H1 (cell line): ENCODE measurements around the gene FAM13C. TPM values are rescaled to one million over a fixed set of nuclear protein-coding genes. Genes with fewer than 3 reads are reported as not detected.

ENCODE experiments used
- CTCF ChIA-PET: fragments of 300-600 bp; sonication (Branson Sonifier 250); formaldehyde crosslinking; loops from one replicate; lab custom pipeline; 2021; ENCODE audit not compliant: partially characterized antibody; lab: Charles Lee
- POLR2A ChIA-PET: fragments of 300-600 bp; sonication (Branson Sonifier 250); formaldehyde crosslinking; loops from one replicate; lab custom pipeline; 2021; ENCODE audit warnings: inconsistent platforms; ENCODE audit not compliant: partially characterized antibody; lab: Charles Lee
- DNase-seq, 2 experiments: peaks; one replicate each; pipeline versions ENCODE4 v3.0.0 to v3.0.0-alpha.2; 2010 to 2022; ENCODE audit warnings: low spot score in 2 of 2, low read depth in 1 of 2, mixed read lengths in 1 of 2
- FAIRE-seq: peaks from 2 replicates; lab custom pipeline; 2011; peaks lifted over from hg19 to GRCh38; lab: Jason Lieb, UNC
- H2AFZ ChIP-seq: 2 replicates; pipeline ENCODE4 v1.8.1; 2012; ENCODE audit warnings: low read length, inconsistent platforms
- H2AK5ac ChIP-seq: 2 replicates; pipeline ENCODE4 v1.6.1; 2013; ENCODE audit warnings: low read depth, low read length
- H2BK120ac ChIP-seq: replicated peaks from 2 replicates; pipeline ENCODE3; 2013; ENCODE audit warnings: low read depth, low read length, inconsistent platforms
- H2BK12ac ChIP-seq: 2 replicates; pipeline ENCODE4 v1.6.1; 2013; ENCODE audit warnings: low read depth, low read length
- H2BK15ac ChIP-seq: 2 replicates; pipeline ENCODE4 v1.6.1; 2013; ENCODE audit warnings: low read length
- H2BK20ac ChIP-seq: 2 replicates; pipeline ENCODE4 v1.6.1; 2013; ENCODE audit warnings: low read length
- H2BK5ac ChIP-seq: 2 replicates; pipeline ENCODE4 v1.6.1; 2013; ENCODE audit warnings: low read depth, low read length
- H3K14ac ChIP-seq: 2 replicates; pipeline ENCODE4 v1.6.1; 2013; ENCODE audit warnings: inconsistent platforms; ENCODE audit not compliant: insufficient read length
- H3K18ac ChIP-seq: 2 replicates; pipeline ENCODE4 v1.6.1; 2013; ENCODE audit warnings: low read length; ENCODE audit errors: extremely low read depth
- H3K23ac ChIP-seq: 2 replicates; pipeline ENCODE4 v1.6.1; 2013; ENCODE audit warnings: inconsistent platforms; ENCODE audit not compliant: insufficient read length
- H3K23me2 ChIP-seq: 2 replicates; pipeline ENCODE4 v1.6.1; 2013; ENCODE audit warnings: low read depth, low read length
- H3K27ac ChIP-seq: 2 replicates; pipeline ENCODE4 v1.6.1; 2011; ENCODE audit warnings: low read depth, low read length, inconsistent platforms
- H3K27me3 ChIP-seq, 4 experiments: replicated peaks in 1 of 4; 1 replicate in 1 of 4; 2 replicates in 3 of 4; pipeline versions ENCODE4 v1.6.1 to v1.8.1; 2011 to 2013; ENCODE audit warnings: low read length in 3 of 4, mild to moderate bottlenecking in 3 of 4, inconsistent platforms in 2 of 4, mixed read lengths in 2 of 4, moderate library complexity in 1 of 4; ENCODE audit not compliant: control insufficient read depth in 3 of 4, insufficient read depth in 3 of 4; ENCODE audit errors: extremely low read depth in 1 of 4
- H3K36me3 ChIP-seq, 4 experiments: 2 replicates each; pipeline versions ENCODE4 v1.6.1 to v1.8.1; 2011 to 2013; ENCODE audit warnings: mild to moderate bottlenecking in 4 of 4, low read length in 3 of 4, moderate library complexity in 2 of 4, control low read depth in 1 of 4, inconsistent platforms in 1 of 4; ENCODE audit not compliant: insufficient read depth in 4 of 4, control insufficient read depth in 2 of 4
- H3K4ac ChIP-seq: replicated peaks from 2 replicates; pipeline ENCODE3; 2013; ENCODE audit warnings: low read length, low read depth, mixed read lengths, inconsistent platforms; ENCODE audit not compliant: insufficient read length
- H3K4me1 ChIP-seq, 4 experiments: replicated peaks in 1 of 4; 1 replicate in 1 of 4; 2 replicates in 3 of 4; pipeline versions ENCODE4 v1.6.1 to v1.8.1; 2011 to 2013; ENCODE audit warnings: low read length in 3 of 4, inconsistent platforms in 2 of 4, mixed read lengths in 1 of 4; ENCODE audit not compliant: insufficient read depth in 4 of 4, control insufficient read depth in 3 of 4
- H3K4me2 ChIP-seq, 2 experiments: 2 replicates each; pipeline versions ENCODE4 v1.6.1 to v1.8.1; 2011 to 2013; ENCODE audit warnings: low read depth in 2 of 2, low read length in 2 of 2, control low read depth in 1 of 2, inconsistent platforms in 1 of 2, mild to moderate bottlenecking in 1 of 2; ENCODE audit not compliant: insufficient read depth in 1 of 2
- H3K4me3 ChIP-seq, 4 experiments: fragments of 200-600, 300-600 bp in 1 of 4; sonication (generic), shearing (Covaris generic), sonication (Bioruptor Twin) in 1 of 4; 2 replicates each; pipeline versions ENCODE4 v1.5.1 to v1.8.1; 2011 to 2016; ENCODE audit warnings: low read length in 4 of 4, low read depth in 3 of 4, control low read depth in 2 of 4, inconsistent platforms in 2 of 4, mild to moderate bottlenecking in 2 of 4, mixed read lengths in 1 of 4, moderate library complexity in 1 of 4; ENCODE audit not compliant: insufficient read depth in 2 of 4; ENCODE audit errors: extremely low read depth in 1 of 4
- H3K56ac ChIP-seq: replicated peaks from 2 replicates; pipeline ENCODE3; 2013; ENCODE audit warnings: low read depth, mild to moderate bottlenecking, mixed read lengths, low read length, inconsistent platforms; ENCODE audit not compliant: insufficient read length
- H3K79me1 ChIP-seq: 2 replicates; pipeline ENCODE4 v1.6.1; 2013; ENCODE audit warnings: low read depth, low read length, control low read depth
- H3K79me2 ChIP-seq, 2 experiments: 2 replicates each; pipeline versions ENCODE4 v1.6.1 to v1.8.1; 2012 to 2013; ENCODE audit warnings: low read length in 2 of 2, mild to moderate bottlenecking in 2 of 2, inconsistent platforms in 1 of 2; ENCODE audit not compliant: insufficient read depth in 2 of 2, control insufficient read depth in 1 of 2
- H3K9ac ChIP-seq, 4 experiments: replicated peaks in 1 of 4; 1 replicate in 1 of 4; 2 replicates in 3 of 4; pipeline versions ENCODE4 v1.6.1 to v1.8.1; 2011 to 2013; ENCODE audit warnings: low read depth in 3 of 4, low read length in 3 of 4, control low read depth in 2 of 4, mild to moderate bottlenecking in 2 of 4, moderate library complexity in 2 of 4, inconsistent platforms in 1 of 4; ENCODE audit errors: extremely low read depth in 1 of 4
- H3K9me3 ChIP-seq, 2 experiments: 2 replicates each; pipeline versions ENCODE4 v1.6.1 to v1.8.1; 2012 to 2013; ENCODE audit warnings: mild to moderate bottlenecking in 2 of 2, moderate library complexity in 2 of 2, control low read depth in 1 of 2, inconsistent platforms in 1 of 2, low read depth in 1 of 2, low read length in 1 of 2, mixed read lengths in 1 of 2; ENCODE audit not compliant: insufficient read depth in 2 of 2
- H4K20me1 ChIP-seq, 2 experiments: replicated peaks in 1 of 2; 2 replicates each; pipeline versions ENCODE3 to v1.8.1; 2011 to 2013; ENCODE audit warnings: inconsistent platforms in 2 of 2, low read length in 2 of 2, mild to moderate bottlenecking in 1 of 2; ENCODE audit not compliant: insufficient read depth in 2 of 2, control insufficient read depth in 1 of 2
- H4K5ac ChIP-seq: 2 replicates; pipeline ENCODE4 v1.6.1; 2013; ENCODE audit warnings: low read length, low read depth, mixed read lengths, inconsistent platforms; ENCODE audit not compliant: insufficient read length
- H4K8ac ChIP-seq: 2 replicates; pipeline ENCODE4 v1.8.0; 2013; ENCODE audit warnings: mild to moderate bottlenecking, moderate library complexity, low read length, inconsistent platforms; ENCODE audit not compliant: insufficient read depth; ENCODE audit errors: extremely low read depth
- H4K91ac ChIP-seq: replicated peaks from 2 replicates; pipeline ENCODE3; 2013; ENCODE audit warnings: low read length, mixed read lengths, inconsistent platforms; ENCODE audit not compliant: insufficient read length
- BCL11A ChIP-seq, 2 experiments: IDR thresholded peaks; one replicate each; pipeline ENCODE4 v1.6.1; 2011; ENCODE audit warnings: low read depth in 2 of 2, low read length in 2 of 2, mild to moderate bottlenecking in 2 of 2
- BRCA1 ChIP-seq: IDR thresholded peaks from 2 replicates; pipeline ENCODE4 v1.6.1; 2012; ENCODE audit warnings: low read depth, low read length, improper control_type of control experiment
- EP300 ChIP-seq, 2 experiments: IDR thresholded peaks; 1 replicate in 1 of 2; 2 replicates in 1 of 2; pipeline ENCODE4 v1.6.1; 2011 to 2012; ENCODE audit warnings: low read depth in 2 of 2, low read length in 2 of 2, mild to moderate bottlenecking in 2 of 2, borderline replicate concordance in 1 of 2, inconsistent platforms in 1 of 2, moderate library complexity in 1 of 2
- EZH2 ChIP-seq: fragments of 200-600 bp; sonication (generic); IDR thresholded peaks from 2 replicates; pipeline ENCODE4 v1.7.1; 2012; ENCODE audit warnings: low read depth, mild to moderate bottlenecking, moderate library complexity, low read length, inconsistent platforms; ENCODE audit not compliant: severe bottlenecking
- GTF2F1 ChIP-seq: IDR thresholded peaks from 2 replicates; pipeline ENCODE4 v1.6.1; 2012; ENCODE audit warnings: low read depth, low read length, improper control_type of control experiment, borderline replicate concordance
- HDAC6 ChIP-seq: IDR thresholded peaks from one replicate; pipeline ENCODE4 v1.7.1; 2012; ENCODE audit warnings: low read depth, mild to moderate bottlenecking, inconsistent platforms, low read length, moderate library complexity
- KDM4A ChIP-seq: IDR thresholded peaks from one replicate; pipeline ENCODE4 v1.7.1; 2012; ENCODE audit warnings: low read depth, mild to moderate bottlenecking, moderate library complexity, low read length, inconsistent platforms; ENCODE audit not compliant: severe bottlenecking
- KDM5A ChIP-seq: fragments of 200-600 bp; IDR thresholded peaks from 2 replicates; pipeline ENCODE4 v1.7.1; 2012; ENCODE audit warnings: mild to moderate bottlenecking, low read length, inconsistent platforms, mixed read lengths
- MAX ChIP-seq: IDR thresholded peaks from 2 replicates; pipeline ENCODE4 v1.6.1; 2012; ENCODE audit warnings: inconsistent platforms
- SP1 ChIP-seq: IDR thresholded peaks from 2 replicates; pipeline ENCODE4 v1.6.1; 2011; ENCODE audit warnings: low read depth, low read length
- SP4 ChIP-seq: IDR thresholded peaks from 2 replicates; pipeline ENCODE4 v1.6.1; 2012; ENCODE audit warnings: low read length, inconsistent platforms
- SUZ12 ChIP-seq: fragments of 200-600 bp; sonication (generic); IDR thresholded peaks from 2 replicates; pipeline ENCODE4 v1.6.1; 2012; ENCODE audit warnings: mild to moderate bottlenecking, inconsistent platforms, low read length, moderate library complexity, mixed read lengths
- TAF7 ChIP-seq: optimal IDR thresholded peaks from 2 replicates; pipeline ENCODE3; 2011; ENCODE audit warnings: low read depth, mild to moderate bottlenecking, inconsistent platforms, low read length, moderate library complexity, borderline replicate concordance
- TBP ChIP-seq: IDR thresholded peaks from 2 replicates; pipeline ENCODE4 v1.6.1; 2011; ENCODE audit warnings: low read depth, low read length, improper control_type of control experiment
- TCF12 ChIP-seq: IDR thresholded peaks from 2 replicates; pipeline ENCODE4 v1.6.1; 2011; ENCODE audit warnings: low read depth, mild to moderate bottlenecking, low read length
- WGBS, 2 experiments: shearing (Covaris generic) in 1 of 2; methylation state at CpG; one replicate each; pipeline versions ENCODE4 v1.1.6 to v1.1.7; 2013 to 2015; ENCODE audit warnings: low lambda C conversion rate in 2 of 2, mixed read lengths in 2 of 2, inconsistent platforms in 1 of 2, low coverage in 1 of 2, missing lambda C conversion rate in 1 of 2; ENCODE audit not compliant: insufficient replicate concordance in 2 of 2, insufficient coverage in 1 of 2, insufficient read length in 1 of 2; ENCODE audit errors: extremely low coverage in 1 of 2, missing lambda C conversion rate in 1 of 2; 5-methylcytosine and 5-hydroxymethylcytosine counted together
- polyA plus RNA-seq, 7 experiments: library from polyadenylated mRNA; depleted of rRNA in 3 of 7; stranded (reverse) in 5 of 7; unstranded in 2 of 7; fragments of >200 nt in 5 of 7; fragments of 200-250 nt in 2 of 7; gene quantifications; 1 replicate in 5 of 7; 2 replicates in 1 of 7; 4 replicates in 1 of 7; pipeline versions ENCODE4 v1.2.1 to v1.2.3, GENCODE V29; 2011 to 2013; ENCODE audit warnings: missing spikeins in 2 of 7, mixed read lengths in 2 of 7
- total RNA-seq: library from RNA; stranded (reverse); fragmentation: NEBNext Ultra II Directional; extraction: Animal tissue kit (Norgen Biotek cat#: 25700); gene quantifications from 2 replicates; pipeline ENCODE4 v1.2.1, GENCODE V29; 2021

FAM13C gene
- total and polyA plus RNA-seq, 2 of the 8 experiments (the other 6 are each of a cell fraction or from before 2014, with no cell fraction given), result 0.56 to 0.62 TPM

DNA sequence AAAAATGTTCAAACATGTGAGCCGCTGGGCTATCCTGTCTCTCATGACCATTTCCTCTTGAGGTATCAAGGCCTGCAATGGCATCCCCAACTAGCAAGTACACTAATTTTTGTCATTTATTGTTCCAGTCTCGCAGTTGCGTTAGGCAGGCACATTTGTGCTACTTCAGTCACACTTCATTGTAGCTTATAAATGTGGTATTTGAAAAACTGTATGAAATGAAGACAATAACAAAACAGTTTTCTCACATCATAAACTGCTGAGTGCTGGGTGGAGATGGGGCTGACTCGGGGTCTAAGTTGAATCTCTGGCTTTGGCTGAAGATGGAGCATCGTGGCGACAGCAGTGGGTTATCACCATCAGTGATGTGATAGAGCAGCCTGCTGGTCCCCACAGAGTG lies 92.7 kb downstream of the FAM13C start:
- Histone ChIP-seq H3K27me3 (no peaks in the 10 kb centered on the region), H3K4me1 (no peaks in the 10 kb centered on the region), H2AFZ (no peak overlapping the region), H4K5ac (no peak overlapping the region), H3K4me3 (no peak overlapping the region), H2BK20ac (no peak overlapping the region), H3K36me3 (no peaks in the 10 kb centered on the region), H4K91ac (no peak overlapping the region), H3K56ac (no peak overlapping the region), H3K23me2 (no peaks in the 10 kb centered on the region), H3K14ac (no peak overlapping the region), H4K8ac (no peak overlapping the region), H2BK120ac (no peak overlapping the region), H2BK5ac (no peak overlapping the region), H3K4me2 (no peak overlapping the region), H3K9ac (no peak overlapping the region), H3K23ac (no peak overlapping the region), H3K79me2 (no peaks in the 10 kb centered on the region), H2BK15ac (no peak overlapping the region), H2AK5ac (no peak overlapping the region), H3K4ac (no peak overlapping the region), H3K27ac (no peak overlapping the region), H4K20me1 (no peaks in the 10 kb centered on the region), H3K18ac (no peak overlapping the region), H2BK12ac (no peak overlapping the region), H3K9me3 (no peaks in the 10 kb centered on the region), H3K79me1 (no peaks in the 10 kb centered on the region)
- ChIA-PET POLR2A (no interaction called here), CTCF (no interaction called here)
- WGBS, 2 experiments, result 89% methylated on average over 6 of the region's 6 CpGs; no CpG with 5 or more reads in 1 of the 2 experiments
- DNase-seq, result no peak
- no peak for FAIRE-seq
- no peak for TF ChIP-seq HDAC6
- no peak for TF ChIP-seq TAF7
- no peak for TF ChIP-seq KDM5A
- TF ChIP-seq EP300 (IDR thresholded peaks at IDR 0.05; ENCODE audit: borderline replicate concordance in 1 of 2, low read depth in 2 of 2, low read length in 2 of 2), result no peak
- no peak for TF ChIP-seq SUZ12
- TF ChIP-seq SP1, result no peak
- no peak for TF ChIP-seq SP4
- no peak for TF ChIP-seq GTF2F1
- no peak for TF ChIP-seq TBP
- no peak for TF ChIP-seq MAX
- no peak for TF ChIP-seq BCL11A (IDR thresholded peaks at IDR 0.05; ENCODE audit: low read depth in 2 of 2, low read length in 2 of 2)
- TF ChIP-seq TCF12, result no peak
- TF ChIP-seq KDM4A, result no peak
- no peak for TF ChIP-seq EZH2
- TF ChIP-seq BRCA1, result no peak
